Activated naive CD8-positive, alpha-beta T cell (primary cell): ENCODE measurements around the gene FGD3.
"Not testable (repeated sequence)": the region's sequence is repeated elsewhere in the genome, so short reads cannot be mapped to it uniquely, and the experiment has no call there.

Experiments used
- H3K27ac Mint-ChIP-seq: one replicate; pipeline ENCODE4 v1.8.0; 2021; ENCODE audit warnings: mixed read lengths
- H3K27me3 Mint-ChIP-seq: one replicate; pipeline ENCODE4 v1.8.0; 2021; ENCODE audit warnings: mixed read lengths
- H3K36me3 Mint-ChIP-seq: one replicate; pipeline ENCODE4 v1.8.0; 2021; ENCODE audit warnings: mixed read lengths
- H3K4me1 Mint-ChIP-seq: one replicate; pipeline ENCODE4 v1.8.0; 2021; ENCODE audit warnings: low read depth, mixed read lengths
- H3K4me3 Mint-ChIP-seq: one replicate; pipeline ENCODE4 v1.8.0; 2021; ENCODE audit warnings: mild to moderate bottlenecking, mixed read lengths
- H3K9me3 Mint-ChIP-seq: one replicate; pipeline ENCODE4 v1.8.0; 2021; ENCODE audit warnings: low read depth, mixed read lengths

The FGD3 gene

GRCh38 chr9:93003552-93004407, 56.5 kb downstream of the FGD3 start:
- Mint-ChIP-seq H3K9me3 (no peaks in the 10 kb centered on the region), H3K36me3 (peaks cover 14% of the 10 kb centered on the region)

GRCh38 chr9:93004561-93004960, 57.2 kb downstream of the FGD3 start:
- peaks cover 49% of the 10 kb centered on the region for H3K4me1 Mint-ChIP-seq
- H3K27ac Mint-ChIP-seq: peak overlapping the region; percentile 94
- peaks cover 11% of the 10 kb centered on the region for H3K36me3 Mint-ChIP-seq
- no peaks in the 10 kb centered on the region for H3K27me3 Mint-ChIP-seq
- H3K9me3 Mint-ChIP-seq: no peaks in the 10 kb centered on the region
- H3K4me3 Mint-ChIP-seq: no peak overlapping the region

More at GRCh38 chr9:93003552-93004407, 56.5 kb downstream of the FGD3 start:
- peak overlapping the region; percentile 33 for H3K4me3 Mint-ChIP-seq
- H3K27ac Mint-ChIP-seq: peak overlapping the region; percentile 94
- no peaks in the 10 kb centered on the region for H3K27me3 Mint-ChIP-seq
- H3K4me1 Mint-ChIP-seq: peaks cover 53% of the 10 kb centered on the region

- Mint-ChIP-seq H3K4me3 (no peak overlapping the region), H3K4me1 (peaks cover 38% of the 10 kb centered on the region), H3K9me3 (no peaks in the 10 kb centered on the region), H3K27ac (peak overlapping the region; percentile 58), H3K36me3 (peaks cover 3% of the 10 kb centered on the region), H3K27me3 (no peaks in the 10 kb centered on the region)
Observed at GRCh38 chr9:93005876-93006275, 58.6 kb downstream of the FGD3 start.

- no peaks in the 10 kb centered on the region for H3K9me3 Mint-ChIP-seq
- H3K4me3 Mint-ChIP-seq: no peak overlapping the region
- peaks cover 20% of the 10 kb centered on the region for H3K4me1 Mint-ChIP-seq
- H3K27ac Mint-ChIP-seq: no peak overlapping the region
- no peaks in the 10 kb centered on the region for H3K27me3 Mint-ChIP-seq
- H3K36me3 Mint-ChIP-seq: no peaks in the 10 kb centered on the region
Observed at GRCh38 chr9:93007529-93008058, 60.3 kb downstream of the FGD3 start.

GRCh38 chr9:93008457-93008856, 61.1 kb downstream of the FGD3 start:
- H3K27me3 Mint-ChIP-seq: no peaks in the 10 kb centered on the region
- H3K4me3 Mint-ChIP-seq: no peak overlapping the region
- peak overlapping the region; percentile 73 for H3K27ac Mint-ChIP-seq
- H3K9me3 Mint-ChIP-seq: no peaks in the 10 kb centered on the region
- H3K4me1 Mint-ChIP-seq: peaks cover 12% of the 10 kb centered on the region
- H3K36me3 Mint-ChIP-seq: no peaks in the 10 kb centered on the region

GRCh38 chr9:93009337-93010015, 62.2 kb downstream of the FGD3 start:
- Mint-ChIP-seq H3K27ac (no peak overlapping the region), H3K4me3 (no peak overlapping the region), H3K27me3 (no peaks in the 10 kb centered on the region), H3K9me3 (no peaks in the 10 kb centered on the region), H3K4me1 (peaks cover 4% of the 10 kb centered on the region), H3K36me3 (no peaks in the 10 kb centered on the region)

GRCh38 chr9:93010056-93010455, 62.7 kb downstream of the FGD3 start:
- Mint-ChIP-seq H3K4me3 (no peak overlapping the region), H3K36me3 (no peaks in the 10 kb centered on the region), H3K27ac (no peak overlapping the region), H3K27me3 (no peaks in the 10 kb centered on the region), H3K4me1 (peaks cover 2% of the 10 kb centered on the region), H3K9me3 (no peaks in the 10 kb centered on the region)

- no peaks in the 10 kb centered on the region for H3K36me3 Mint-ChIP-seq
- H3K27me3 Mint-ChIP-seq: no peaks in the 10 kb centered on the region
- peak overlapping the region; percentile 64 for H3K27ac Mint-ChIP-seq
- H3K4me1 Mint-ChIP-seq: peaks cover 2% of the 10 kb centered on the region
- no peaks in the 10 kb centered on the region for H3K9me3 Mint-ChIP-seq
- H3K4me3 Mint-ChIP-seq: no peak overlapping the region
Observed at GRCh38 chr9:93010704-93011103, 63.4 kb downstream of the FGD3 start.

- peaks cover 2% of the 10 kb centered on the region for H3K4me1 Mint-ChIP-seq
- H3K4me3 Mint-ChIP-seq: no peak overlapping the region
- no peaks in the 10 kb centered on the region for H3K27me3 Mint-ChIP-seq
- no peaks in the 10 kb centered on the region for H3K9me3 Mint-ChIP-seq
- H3K36me3 Mint-ChIP-seq: no peaks in the 10 kb centered on the region
- peak overlapping the region; percentile 16 for H3K27ac Mint-ChIP-seq
Observed at GRCh38 chr9:93011114-93011513, 63.8 kb downstream of the FGD3 start.

GRCh38 chr9:93012963-93013855, 65.9 kb downstream of the FGD3 start:
- Mint-ChIP-seq H3K9me3 (no peaks in the 10 kb centered on the region), H3K27me3 (no peaks in the 10 kb centered on the region), H3K4me1 (peaks cover 3% of the 10 kb centered on the region), H3K27ac (peak overlapping the region; percentile 50), H3K36me3 (peaks cover under 1% of the 10 kb centered on the region), H3K4me3 (no peak overlapping the region)

- H3K27me3 Mint-ChIP-seq: no peaks in the 10 kb centered on the region
- H3K27ac Mint-ChIP-seq: peak overlapping the region; percentile 61
- H3K4me1 Mint-ChIP-seq: peaks cover 5% of the 10 kb centered on the region
- no peak overlapping the region for H3K4me3 Mint-ChIP-seq
- no peaks in the 10 kb centered on the region for H3K9me3 Mint-ChIP-seq
- peaks cover 2% of the 10 kb centered on the region for H3K36me3 Mint-ChIP-seq
Observed at GRCh38 chr9:93013856-93014582, 66.7 kb downstream of the FGD3 start.

GRCh38 chr9:93015190-93015589, 67.9 kb downstream of the FGD3 start:
- peaks cover 12% of the 10 kb centered on the region for H3K4me1 Mint-ChIP-seq
- not testable (repeated sequence) for H3K27me3 Mint-ChIP-seq, H3K9me3 Mint-ChIP-seq, H3K4me3 Mint-ChIP-seq, H3K36me3 Mint-ChIP-seq, H3K27ac Mint-ChIP-seq

- peak overlapping the region; percentile 85 for H3K27ac Mint-ChIP-seq
Observed at GRCh38 chr9:93017621-93018020, 70.3 kb downstream of the FGD3 start.

GRCh38 chr9:93020151-93020550, 72.8 kb downstream of the FGD3 start:
- Mint-ChIP-seq H3K4me3 (no peak overlapping the region), H3K27ac (peak overlapping the region; percentile 76), H3K27me3 (no peaks in the 10 kb centered on the region), H3K36me3 (peaks cover 4% of the 10 kb centered on the region), H3K4me1 (peaks cover 39% of the 10 kb centered on the region), H3K9me3 (no peaks in the 10 kb centered on the region)

More at GRCh38 chr9:93017621-93018020, 70.3 kb downstream of the FGD3 start:
- H3K4me3 Mint-ChIP-seq: no peak overlapping the region
- H3K27me3 Mint-ChIP-seq: no peaks in the 10 kb centered on the region
- peaks cover 24% of the 10 kb centered on the region for H3K4me1 Mint-ChIP-seq
- no peaks in the 10 kb centered on the region for H3K9me3 Mint-ChIP-seq
- peaks cover 4% of the 10 kb centered on the region for H3K36me3 Mint-ChIP-seq
